WTC11 (cell line): ENCODE measurements around the gene TBC1D8B. TPM values are rescaled to one million over a fixed set of nuclear protein-coding genes. Genes with fewer than 3 reads are reported as not detected.
A peak's percentile ranks its signal among the peaks of the same experiment; 100 is the strongest.

Experiments
- ATAC-seq: fragments of 200-7000 bp; cut with Tn5 transposase; 2 replicates; pipeline ENCODE4 v1.10.0; 2021; ENCODE audit warnings: mild to moderate bottlenecking, moderate library complexity
- Bru-seq: library from RNA; stranded (reverse); fragments of 400-500 nt; gene quantifications from one replicate; lab custom pipeline; 2021; lab: Mats Ljungman, UMichigan
- CTCF ChIA-PET: fragments of 300-600 bp; sonication (Branson Sonifier 250); formaldehyde crosslinking; loops from one replicate; lab custom pipeline; 2021; ENCODE audit warnings: antibody characterized with exemption; lab: Charles Lee
- POLR2A ChIA-PET: fragments of 350-600 bp; sonication (Branson Sonifier 250); formaldehyde crosslinking; loops from one replicate; lab custom pipeline; 2021; ENCODE audit warnings: antibody characterized with exemption; lab: Charles Lee
- DNase-seq: peaks from one replicate; pipeline ENCODE4 v3.0.0; 2021; ENCODE audit warnings: low spot score
- H3K27ac Mint-ChIP-seq: 2 replicates; pipeline ENCODE4 v1.8.0; 2021; ENCODE audit warnings: mixed read lengths
- H3K27me3 Mint-ChIP-seq: 2 replicates; pipeline ENCODE4 v1.8.0; 2021; ENCODE audit warnings: low read depth, mild to moderate bottlenecking, moderate library complexity, mixed read lengths
- H3K36me3 Mint-ChIP-seq: 2 replicates; pipeline ENCODE4 v1.8.0; 2021; ENCODE audit warnings: mixed read lengths
- H3K4me1 Mint-ChIP-seq: 2 replicates; pipeline ENCODE4 v1.8.0; 2022; ENCODE audit warnings: mixed read lengths
- H3K4me3 Mint-ChIP-seq: 2 replicates; pipeline ENCODE4 v1.8.0; 2021; ENCODE audit warnings: mild to moderate bottlenecking, moderate library complexity, mixed read lengths
- H3K9me3 Mint-ChIP-seq: 2 replicates; pipeline ENCODE4 v1.8.0; 2021; ENCODE audit warnings: mixed read lengths
- ATF2 ChIP-seq: sonication (generic); formaldehyde crosslinking; IDR thresholded peaks from 2 replicates; pipeline ENCODE4 v1.8.1; 2022; ENCODE audit warnings: low read depth, missing genetic modification reagents, borderline replicate concordance
- CBFB ChIP-seq: sonication (generic); formaldehyde crosslinking; IDR thresholded peaks from 2 replicates; pipeline ENCODE4 v1.8.1; 2022; ENCODE audit warnings: mild to moderate bottlenecking, low read depth, missing genetic modification reagents
- FOXK1 ChIP-seq: sonication (generic); formaldehyde crosslinking; IDR thresholded peaks from 2 replicates; pipeline ENCODE4 v1.8.0; 2022; ENCODE audit warnings: mild to moderate bottlenecking, moderate library complexity, missing genetic modification reagents
- FOXP1 ChIP-seq: sonication (generic); formaldehyde crosslinking; IDR thresholded peaks from 2 replicates; pipeline ENCODE4 v1.8.0; 2022; ENCODE audit warnings: missing genetic modification reagents, mild to moderate bottlenecking, moderate library complexity, borderline replicate concordance
- GTF2I ChIP-seq: fragments of 250-450 bp; sonication (Bioruptor Pico); conservative IDR thresholded peaks from 2 replicates; pipeline ENCODE4 v1.4.0; 2021; ENCODE audit warnings: mild to moderate bottlenecking
- HMGA2 ChIP-seq: fragments of 250-450 bp; sonication (Bioruptor Pico); IDR thresholded peaks from 2 replicates; pipeline ENCODE4 v1.4.0; 2021; ENCODE audit warnings: mild to moderate bottlenecking, moderate library complexity
- HMGXB4 ChIP-seq: sonication (generic); formaldehyde crosslinking; IDR thresholded peaks from 2 replicates; pipeline ENCODE4 v1.8.1; 2023; ENCODE audit warnings: mild to moderate bottlenecking, moderate library complexity, missing genetic modification reagents
- JAZF1 ChIP-seq: fragments of 250-450 bp; sonication (Bioruptor Pico); IDR thresholded peaks from 2 replicates; pipeline ENCODE4 v1.9.0; 2021; ENCODE audit warnings: moderate library complexity, mild to moderate bottlenecking, inconsistent platforms
- JUN ChIP-seq: sonication (generic); formaldehyde crosslinking; IDR thresholded peaks from 2 replicates; pipeline ENCODE4 v1.8.0; 2023; ENCODE audit warnings: mild to moderate bottlenecking, missing genetic modification reagents
- MXD4 ChIP-seq: fragments of 250-450 bp; sonication (Bioruptor Pico); IDR thresholded peaks from 2 replicates; pipeline ENCODE4 v1.8.0; 2021; ENCODE audit warnings: mild to moderate bottlenecking, moderate library complexity, borderline replicate concordance
- NFE2L1 ChIP-seq: sonication (generic); formaldehyde crosslinking; IDR thresholded peaks from 2 replicates; pipeline ENCODE4 v1.8.1; 2023; ENCODE audit warnings: missing genetic modification reagents
- NR1H2 ChIP-seq: sonication (generic); formaldehyde crosslinking; IDR thresholded peaks from 2 replicates; pipeline ENCODE4 v1.9.0; 2021; ENCODE audit warnings: mild to moderate bottlenecking, moderate library complexity, missing genetic modification reagents
- SP1 ChIP-seq: sonication (generic); formaldehyde crosslinking; conservative IDR thresholded peaks from 2 replicates; pipeline ENCODE4 v1.8.1; 2022; ENCODE audit warnings: missing genetic modification reagents
- TP53 ChIP-seq: sonication (generic); formaldehyde crosslinking; IDR thresholded peaks from 2 replicates; pipeline ENCODE4 v1.8.1; 2023; ENCODE audit warnings: mild to moderate bottlenecking, missing genetic modification reagents
- ZBTB21 ChIP-seq: sonication (generic); formaldehyde crosslinking; IDR thresholded peaks from 2 replicates; pipeline ENCODE4 v1.8.1; 2023; ENCODE audit warnings: mild to moderate bottlenecking, missing genetic modification reagents, borderline replicate concordance
- ZNF232 ChIP-seq: sonication (generic); formaldehyde crosslinking; IDR thresholded peaks from 2 replicates; pipeline ENCODE4 v1.8.0; 2022; ENCODE audit warnings: mild to moderate bottlenecking, missing genetic modification reagents
- ZNF532 ChIP-seq: fragments of 250-450 bp; sonication (Bioruptor Pico); IDR thresholded peaks from 2 replicates; pipeline ENCODE4 v1.9.0; 2021; ENCODE audit warnings: mild to moderate bottlenecking, borderline replicate concordance
- long read RNA-seq, 3 experiments: library from RNA in 1 of 3; library from capped mRNA in 1 of 3; library from polyadenylated mRNA in 1 of 3; unstranded in 2 of 3; stranded (forward) in 1 of 3; transcript quantifications; one replicate each; pipeline ENCODE4 v2.0.0, GENCODE V29; 2021
- total RNA-seq: library from RNA; stranded (reverse); gene quantifications from 3 replicates; pipeline ENCODE4 v1.2.3, GENCODE V29; 2021
- TF ChIP-seq, protein P1 (sequence below): fragments of 250-450 bp; sonication (Bioruptor Pico); IDR thresholded peaks from 2 replicates; pipeline ENCODE4 v1.9.0; 2021; ENCODE audit warnings: mild to moderate bottlenecking
- TF ChIP-seq, protein P2 (sequence below): sonication (generic); formaldehyde crosslinking; IDR thresholded peaks from 2 replicates; pipeline ENCODE4 v1.8.0; 2023; ENCODE audit warnings: mild to moderate bottlenecking, missing genetic modification reagents
- TF ChIP-seq, protein P3 (sequence below): fragments of 250-450 bp; sonication (Bioruptor Pico); conservative IDR thresholded peaks from 2 replicates; pipeline ENCODE4 v1.9.0; 2021; ENCODE audit warnings: mild to moderate bottlenecking
- TF ChIP-seq, protein P4 (sequence below): fragments of 250-450 bp; sonication (Bioruptor Pico); IDR thresholded peaks from 2 replicates; pipeline ENCODE4 v1.8.0; 2021; ENCODE audit warnings: mild to moderate bottlenecking

The TBC1D8B gene
- total RNA-seq (5.8 to 6.3 TPM (median 6.3 TPM) in 3 replicates), Bru-seq, nascent RNA (percentile 54 among the genes with signal in this experiment)
- long read RNA-seq, experiment 1, full-length matches to known transcripts = 8 of 19 reads
- long read RNA-seq, experiment 1, partial matches to known transcripts = 3 of 19 reads
- long read RNA-seq, experiment 1, other reads (novel, unspliced or antisense) = 8 of 19 reads
- long read RNA-seq, experiment 2, partial matches to known transcripts = 0 of 5 reads
- long read RNA-seq, experiment 2, other reads (novel, unspliced or antisense) = 5 of 5 reads
- long read RNA-seq, experiment 3, full-length matches to known transcripts = 3 of 4 reads
- long read RNA-seq, experiment 3, partial matches to known transcripts = 0 of 4 reads
- long read RNA-seq, experiment 3, other reads (novel, unspliced or antisense) = 1 of 4 reads

DNA sequence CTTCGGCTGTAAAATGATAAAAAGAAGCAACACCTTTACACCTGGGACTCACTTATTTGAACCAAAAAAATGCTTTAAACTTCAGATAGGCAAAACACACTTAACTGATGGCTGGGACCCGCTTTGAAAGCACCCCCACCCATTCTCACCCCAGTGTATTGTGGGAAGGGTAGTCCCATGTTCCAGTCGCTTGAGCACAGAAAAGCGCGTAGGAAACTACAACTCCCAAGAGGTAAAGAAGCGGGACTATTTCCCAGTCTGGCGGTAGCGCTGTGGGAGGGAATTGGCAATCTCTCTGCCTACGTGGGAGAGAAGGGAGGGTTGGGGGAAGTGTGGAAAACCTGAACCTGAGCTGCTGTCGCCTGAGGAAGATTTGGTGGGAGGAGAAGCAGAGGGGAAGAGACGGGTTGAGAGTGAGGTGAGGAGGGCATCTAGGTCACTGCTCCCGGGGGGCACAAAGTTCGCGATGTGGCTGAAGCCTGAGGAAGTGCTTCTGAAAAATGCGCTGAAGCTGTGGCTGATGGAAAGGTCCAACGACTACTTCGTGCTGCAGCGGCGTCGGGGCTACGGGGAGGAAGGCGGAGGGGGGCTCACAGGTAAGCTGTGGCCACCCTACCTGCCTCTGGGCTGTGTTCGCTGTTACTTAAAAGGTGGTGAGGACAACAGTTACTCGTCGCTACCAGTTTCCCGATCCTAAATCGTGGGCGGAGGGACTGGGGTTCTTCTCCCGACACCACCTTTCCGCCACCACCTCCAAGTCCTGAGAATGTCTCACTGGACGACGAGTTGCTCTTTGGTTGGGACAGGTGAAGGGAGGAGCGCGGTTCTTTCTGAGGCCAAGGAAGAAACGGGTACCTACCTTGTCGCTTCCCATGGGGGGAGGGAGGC lies at the start of gene TBC1D8B:
TSS of gene TBC1D8B (plus strand) at position 286 of the 888 bp plus-strand sequence. CDS start at position 467, 181 bp downstream.
- ChIA-PET POLR2A (no interaction called here), CTCF (no interaction called here)
- peaks cover 15% of the 10 kb centered on the region for H3K4me1 Mint-ChIP-seq
- ATAC-seq = peak; percentile 96
- H3K27me3 Mint-ChIP-seq = peaks cover 27% of the 10 kb centered on the region
- DNase-seq = peak; percentile 70
- no peaks in the 10 kb centered on the region for H3K9me3 Mint-ChIP-seq
- no peaks in the 10 kb centered on the region for H3K36me3 Mint-ChIP-seq
- peak within 1 kb of the TSS; percentile 88 for H3K4me3 Mint-ChIP-seq
- peak within 1 kb of the TSS; percentile 83 for H3K27ac Mint-ChIP-seq
- TF ChIP-seq TP53 (CRISPR knock-in tag) (no peak), JUN (no peak), HMGXB4 (CRISPR knock-in tag) (no peak), ZBTB21 (CRISPR knock-in tag) (no peak), HMGA2 (CRISPR knock-in tag) (no peak), FOXP1 (CRISPR knock-in tag) (no peak), ZNF232 (0 out of 2 replicates have a peak, but pooled peaks have one; percentile 33), JAZF1 (CRISPR knock-in tag) (no peak), GTF2I (CRISPR knock-in tag) (no peak), NFE2L1 (CRISPR knock-in tag) (0 out of 2 replicates have a peak, but pooled peaks have one; percentile 35), ZNF532 (CRISPR knock-in tag) (no peak), NR1H2 (CRISPR knock-in tag) (no peak), MXD4 (CRISPR knock-in tag) (no peak), SP1 (no peak), CBFB (CRISPR knock-in tag) (no peak), ATF2 (CRISPR knock-in tag) (no peak), FOXK1 (CRISPR knock-in tag) (0 out of 2 replicates have a peak, but pooled peaks have one; percentile 15)
- TF ChIP-seq, protein P1, sequence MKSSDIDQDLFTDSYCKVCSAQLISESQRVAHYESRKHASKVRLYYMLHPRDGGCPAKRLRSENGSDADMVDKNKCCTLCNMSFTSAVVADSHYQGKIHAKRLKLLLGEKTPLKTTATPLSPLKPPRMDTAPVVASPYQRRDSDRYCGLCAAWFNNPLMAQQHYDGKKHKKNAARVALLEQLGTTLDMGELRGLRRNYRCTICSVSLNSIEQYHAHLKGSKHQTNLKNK (CRISPR knock-in tag) = no peak
- TF ChIP-seq, protein P2, sequence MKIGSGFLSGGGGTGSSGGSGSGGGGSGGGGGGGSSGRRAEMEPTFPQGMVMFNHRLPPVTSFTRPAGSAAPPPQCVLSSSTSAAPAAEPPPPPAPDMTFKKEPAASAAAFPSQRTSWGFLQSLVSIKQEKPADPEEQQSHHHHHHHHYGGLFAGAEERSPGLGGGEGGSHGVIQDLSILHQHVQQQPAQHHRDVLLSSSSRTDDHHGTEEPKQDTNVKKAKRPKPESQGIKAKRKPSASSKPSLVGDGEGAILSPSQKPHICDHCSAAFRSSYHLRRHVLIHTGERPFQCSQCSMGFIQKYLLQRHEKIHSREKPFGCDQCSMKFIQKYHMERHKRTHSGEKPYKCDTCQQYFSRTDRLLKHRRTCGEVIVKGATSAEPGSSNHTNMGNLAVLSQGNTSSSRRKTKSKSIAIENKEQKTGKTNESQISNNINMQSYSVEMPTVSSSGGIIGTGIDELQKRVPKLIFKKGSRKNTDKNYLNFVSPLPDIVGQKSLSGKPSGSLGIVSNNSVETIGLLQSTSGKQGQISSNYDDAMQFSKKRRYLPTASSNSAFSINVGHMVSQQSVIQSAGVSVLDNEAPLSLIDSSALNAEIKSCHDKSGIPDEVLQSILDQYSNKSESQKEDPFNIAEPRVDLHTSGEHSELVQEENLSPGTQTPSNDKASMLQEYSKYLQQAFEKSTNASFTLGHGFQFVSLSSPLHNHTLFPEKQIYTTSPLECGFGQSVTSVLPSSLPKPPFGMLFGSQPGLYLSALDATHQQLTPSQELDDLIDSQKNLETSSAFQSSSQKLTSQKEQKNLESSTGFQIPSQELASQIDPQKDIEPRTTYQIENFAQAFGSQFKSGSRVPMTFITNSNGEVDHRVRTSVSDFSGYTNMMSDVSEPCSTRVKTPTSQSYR (CRISPR knock-in tag) = no peak
- TF ChIP-seq, protein P3, sequence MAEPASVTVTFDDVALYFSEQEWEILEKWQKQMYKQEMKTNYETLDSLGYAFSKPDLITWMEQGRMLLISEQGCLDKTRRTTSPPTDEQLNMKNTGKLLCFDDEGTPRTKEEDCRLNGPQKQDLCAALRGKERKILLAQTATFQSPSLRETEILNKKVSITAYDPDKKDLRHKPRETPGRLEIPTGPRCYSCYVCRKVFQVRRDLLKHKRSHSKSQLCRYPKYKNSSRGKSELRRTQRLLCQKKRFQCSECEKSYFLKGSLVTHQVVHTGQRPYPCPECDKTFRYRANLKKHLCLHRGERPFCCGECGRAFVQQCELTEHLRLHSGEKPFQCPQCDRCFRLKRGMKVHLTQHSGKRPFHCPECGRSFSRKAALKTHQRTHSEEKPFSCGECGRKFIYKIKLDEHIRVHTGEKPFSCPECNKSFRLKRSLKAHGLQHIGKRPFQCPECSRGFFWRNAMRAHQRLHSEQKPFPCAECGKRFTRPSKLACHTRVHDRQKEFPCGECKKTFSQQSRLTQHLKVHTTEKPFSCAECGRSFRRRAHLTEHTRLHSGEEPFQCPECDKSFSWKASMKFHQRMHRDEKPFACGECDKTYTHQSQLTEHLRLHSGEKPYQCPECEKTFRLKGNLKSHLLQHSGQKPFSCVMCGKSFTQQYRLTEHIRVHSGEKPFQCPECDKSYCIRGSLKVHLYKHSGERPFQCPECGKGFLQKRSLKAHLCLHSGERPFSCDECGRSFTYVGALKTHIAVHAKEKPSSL (CRISPR knock-in tag) = no peak
- TF ChIP-seq, protein P4, sequence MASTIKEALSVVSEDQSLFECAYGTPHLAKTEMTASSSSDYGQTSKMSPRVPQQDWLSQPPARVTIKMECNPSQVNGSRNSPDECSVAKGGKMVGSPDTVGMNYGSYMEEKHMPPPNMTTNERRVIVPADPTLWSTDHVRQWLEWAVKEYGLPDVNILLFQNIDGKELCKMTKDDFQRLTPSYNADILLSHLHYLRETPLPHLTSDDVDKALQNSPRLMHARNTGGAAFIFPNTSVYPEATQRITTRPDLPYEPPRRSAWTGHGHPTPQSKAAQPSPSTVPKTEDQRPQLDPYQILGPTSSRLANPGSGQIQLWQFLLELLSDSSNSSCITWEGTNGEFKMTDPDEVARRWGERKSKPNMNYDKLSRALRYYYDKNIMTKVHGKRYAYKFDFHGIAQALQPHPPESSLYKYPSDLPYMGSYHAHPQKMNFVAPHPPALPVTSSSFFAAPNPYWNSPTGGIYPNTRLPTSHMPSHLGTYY (CRISPR knock-in tag) = no peak
